ENCODE results near the gene SLC8A2.

DNA sequence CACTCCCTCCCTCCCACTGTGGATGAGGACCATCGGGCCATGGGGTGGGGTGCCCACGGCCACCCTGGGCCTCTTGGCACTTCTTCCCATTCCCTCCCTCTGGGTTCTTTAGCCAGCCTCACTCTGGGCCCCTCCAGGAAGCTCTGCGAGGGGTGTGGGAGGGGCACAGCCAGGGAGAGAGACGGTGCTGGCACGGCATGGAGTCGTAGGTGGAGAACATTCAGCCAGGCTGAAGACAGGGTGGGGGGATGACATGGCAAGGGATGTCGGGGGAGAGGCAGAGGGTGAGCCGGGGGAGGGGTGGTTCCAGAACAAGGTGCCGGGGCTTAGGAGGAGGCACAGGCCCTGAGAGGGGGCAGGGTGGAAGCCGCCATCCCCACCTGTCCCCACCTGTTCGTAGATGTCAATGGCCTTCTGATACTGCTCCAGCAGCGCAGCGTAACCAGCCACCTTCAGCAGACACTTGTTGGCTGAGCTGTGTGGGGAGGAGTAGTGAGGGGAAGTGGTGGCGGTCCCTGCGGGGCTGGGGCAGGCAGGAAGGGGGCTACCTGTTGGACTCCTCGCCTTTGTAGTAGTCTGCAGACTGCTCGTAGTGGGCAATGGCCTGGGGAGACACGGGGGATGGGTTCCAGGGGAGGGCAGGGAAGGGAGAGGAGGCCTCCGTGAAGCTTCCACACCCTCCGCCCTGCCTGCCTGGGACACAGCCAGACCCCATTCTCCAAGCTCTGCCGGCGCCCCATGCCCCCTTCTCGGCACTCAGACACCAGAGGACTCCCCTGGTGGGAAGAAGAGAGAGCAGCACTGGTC, 21.1 kb upstream of the SLC8A2 start:
- TF ChIP-seq, protein P1, sequence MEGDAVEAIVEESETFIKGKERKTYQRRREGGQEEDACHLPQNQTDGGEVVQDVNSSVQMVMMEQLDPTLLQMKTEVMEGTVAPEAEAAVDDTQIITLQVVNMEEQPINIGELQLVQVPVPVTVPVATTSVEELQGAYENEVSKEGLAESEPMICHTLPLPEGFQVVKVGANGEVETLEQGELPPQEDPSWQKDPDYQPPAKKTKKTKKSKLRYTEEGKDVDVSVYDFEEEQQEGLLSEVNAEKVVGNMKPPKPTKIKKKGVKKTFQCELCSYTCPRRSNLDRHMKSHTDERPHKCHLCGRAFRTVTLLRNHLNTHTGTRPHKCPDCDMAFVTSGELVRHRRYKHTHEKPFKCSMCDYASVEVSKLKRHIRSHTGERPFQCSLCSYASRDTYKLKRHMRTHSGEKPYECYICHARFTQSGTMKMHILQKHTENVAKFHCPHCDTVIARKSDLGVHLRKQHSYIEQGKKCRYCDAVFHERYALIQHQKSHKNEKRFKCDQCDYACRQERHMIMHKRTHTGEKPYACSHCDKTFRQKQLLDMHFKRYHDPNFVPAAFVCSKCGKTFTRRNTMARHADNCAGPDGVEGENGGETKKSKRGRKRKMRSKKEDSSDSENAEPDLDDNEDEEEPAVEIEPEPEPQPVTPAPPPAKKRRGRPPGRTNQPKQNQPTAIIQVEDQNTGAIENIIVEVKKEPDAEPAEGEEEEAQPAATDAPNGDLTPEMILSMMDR (IDR thresholded peaks at IDR 0.05 in 4 of 5, conservative IDR thresholded peaks at IDR 0.05 in 1 of 5) = no peak
- TF ChIP-seq POLR2A (IDR thresholded peaks at IDR 0.05) = no peak

Data from gastrocnemius medialis (tissue), 4 donors.